ENCODE results near the gene IL1RL1. TPM values are rescaled to one million over a fixed set of nuclear protein-coding genes. Genes with fewer than 3 reads are reported as not detected.

The IL1RL1 gene
- total RNA-seq, 1 experiment from 2014 or later = 0.15 TPM

GRCh38 chr2:102284611-102285010, 26.8 kb upstream of the IL1RL1 start:
- no peaks in the 10 kb centered on the region for H3K36me3 ChIP-seq (ENCODE audit: control insufficient read depth, insufficient read depth, low read length)
- H3K4me3 ChIP-seq (ENCODE audit: low read depth in 2 of 2, low read length in 2 of 2) = no peak overlapping the region
- no peaks in the 10 kb centered on the region for H3K4me1 ChIP-seq (ENCODE audit: control insufficient read depth, insufficient read depth, low read length)
- H3K9me3 ChIP-seq (ENCODE audit: control insufficient read depth, insufficient read depth, low read depth, low read length) = no peaks in the 10 kb centered on the region
- no TSS peak for BruUV-seq (replicated peaks)
- no peak for TF ChIP-seq TCF7L2 (IDR thresholded peaks at IDR 0.05; ENCODE audit: low read depth, low read length)
- TF ChIP-seq CTCF (IDR thresholded peaks at IDR 0.05) = no peak
- TF ChIP-seq POLR2AphosphoS5 (IDR thresholded peaks at IDR 0.05; ENCODE audit: low read depth, low read length) = no peak
- TF ChIP-seq SIN3A (IDR thresholded peaks at IDR 0.05; ENCODE audit: borderline replicate concordance, insufficient read depth, low read depth, low read length) = no peak
- H3K27me3 ChIP-seq (ENCODE audit: control insufficient read depth, insufficient read depth, low read length) = peaks cover 7% of the 10 kb centered on the region
- ChIA-PET CTCF (no interaction called here), POLR2A (no interaction called here)
- intact Hi-C loops (cut with micrococcal nuclease; ENCODE audit: unreplicated experiment) (no loop called here), in situ Hi-C loops (cut with HindIII; ENCODE audit: low pct_unique_long_range_greater_than_20kb, low sequenced_read_pairs) (no loop called here)
- no peak for ATAC-seq
- no peak for DNase-seq (ENCODE audit: low read depth, low spot score)
- no peak overlapping the region for H3K27ac ChIP-seq (ENCODE audit: low read length)

GRCh38 chr2:102285368-102285767, 26.0 kb upstream of the IL1RL1 start:
- POLR2A ChIA-PET = no interaction called here
- H3K9me3 ChIP-seq (ENCODE audit: control insufficient read depth, insufficient read depth, low read depth, low read length) = no peaks in the 10 kb centered on the region
- ATAC-seq (no peak), DNase-seq (ENCODE audit: low read depth, low spot score) (no peak)
- no peak overlapping the region for H3K4me3 ChIP-seq (ENCODE audit: low read depth in 2 of 2, low read length in 2 of 2)
- no peaks in the 10 kb centered on the region for H3K4me1 ChIP-seq (ENCODE audit: control insufficient read depth, insufficient read depth, low read length)
- TF ChIP-seq TCF7L2 (IDR thresholded peaks at IDR 0.05; ENCODE audit: low read depth, low read length) (no peak), SIN3A (IDR thresholded peaks at IDR 0.05; ENCODE audit: borderline replicate concordance, insufficient read depth, low read depth, low read length) (no peak), CTCF (IDR thresholded peaks at IDR 0.05) (no peak), REST (IDR thresholded peaks at IDR 0.05; ENCODE audit: insufficient read depth in 1 of 2, low read depth in 2 of 2, low read length in 1 of 2) (no peak), POLR2AphosphoS5 (IDR thresholded peaks at IDR 0.05; ENCODE audit: low read depth, low read length) (no peak)
- CTCF ChIA-PET = no interaction called here
- peaks cover 7% of the 10 kb centered on the region for H3K27me3 ChIP-seq (ENCODE audit: control insufficient read depth, insufficient read depth, low read length)
- no peak overlapping the region for H3K27ac ChIP-seq (ENCODE audit: low read length)
- H3K36me3 ChIP-seq (ENCODE audit: control insufficient read depth, insufficient read depth, low read length) = no peaks in the 10 kb centered on the region
- in situ Hi-C loops (cut with HindIII; ENCODE audit: low pct_unique_long_range_greater_than_20kb, low sequenced_read_pairs) (no loop called here), intact Hi-C loops (cut with micrococcal nuclease; ENCODE audit: unreplicated experiment) (no loop called here)
- no TSS peak for BruUV-seq (replicated peaks)

All from Panc1 (cell line).